ENCODE data around the gene FOSB. TPM values are rescaled to one million over a fixed set of nuclear protein-coding genes. Genes with fewer than 3 reads are reported as not detected.

The FOSB gene
- total and polyA plus RNA-seq, 9 of the 15 experiments (the other 6 are each of a cell fraction or from before 2014, with no cell fraction given) = 0.11 to 2.7 (median 0.73) TPM

DNA sequence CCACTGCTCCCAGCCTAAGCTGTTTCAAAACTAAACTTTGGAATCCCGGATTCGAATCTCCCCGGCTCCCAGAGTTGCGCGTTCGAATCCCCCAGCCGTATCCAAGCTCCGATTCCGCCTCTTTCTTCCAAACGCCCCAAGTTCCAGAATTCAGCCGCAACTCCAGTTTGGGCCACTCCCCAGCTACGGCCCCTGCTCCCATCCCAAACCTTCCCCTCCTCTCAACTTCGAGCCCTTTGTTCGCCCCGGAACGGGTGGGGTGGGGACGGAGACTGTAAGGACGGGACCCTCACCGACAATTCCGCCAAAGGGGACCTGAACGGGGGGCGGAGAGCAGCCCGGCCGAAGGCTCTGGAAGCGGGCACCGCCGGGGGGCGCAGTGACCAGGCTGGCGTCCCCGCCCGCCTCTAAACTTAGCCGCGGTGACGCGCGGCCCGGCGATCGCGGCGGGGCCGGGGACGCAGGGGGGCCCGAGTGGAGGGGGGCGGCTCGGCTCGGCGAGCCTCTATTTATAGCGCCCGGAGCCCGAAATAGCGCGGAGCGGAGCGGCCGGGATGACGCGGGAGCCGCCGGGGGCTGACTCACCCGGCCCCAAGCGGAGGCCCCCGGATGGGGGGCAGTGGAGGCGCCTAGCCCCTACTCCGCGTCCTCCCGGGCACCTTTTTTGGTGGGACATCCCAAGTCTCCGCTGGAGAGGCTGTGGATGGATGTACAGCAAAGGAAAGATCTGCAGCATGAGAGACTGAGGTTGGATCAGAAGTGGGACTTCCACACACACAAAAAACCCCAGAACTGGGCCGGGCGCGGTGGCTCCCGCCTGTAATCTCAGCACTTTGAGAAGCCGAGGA is 39.2 kb upstream of the FOSB start (continued):
- TF ChIP-seq CBFA2T2 (conservative IDR thresholded peaks at IDR 0.05) = no peak
- TF ChIP-seq ZNF583 (CRISPR knock-in tag; IDR thresholded peaks at IDR 0.05) = no peak
- no peak for TF ChIP-seq ZC3H11A (IDR thresholded peaks at IDR 0.05; ENCODE audit: low read depth, low read length)
- peak; percentile 64; the same call in 1 of the 2 replicates for TF ChIP-seq CREM (IDR thresholded peaks at IDR 0.05; ENCODE audit: low read depth)
- TF ChIP-seq, protein P1, sequence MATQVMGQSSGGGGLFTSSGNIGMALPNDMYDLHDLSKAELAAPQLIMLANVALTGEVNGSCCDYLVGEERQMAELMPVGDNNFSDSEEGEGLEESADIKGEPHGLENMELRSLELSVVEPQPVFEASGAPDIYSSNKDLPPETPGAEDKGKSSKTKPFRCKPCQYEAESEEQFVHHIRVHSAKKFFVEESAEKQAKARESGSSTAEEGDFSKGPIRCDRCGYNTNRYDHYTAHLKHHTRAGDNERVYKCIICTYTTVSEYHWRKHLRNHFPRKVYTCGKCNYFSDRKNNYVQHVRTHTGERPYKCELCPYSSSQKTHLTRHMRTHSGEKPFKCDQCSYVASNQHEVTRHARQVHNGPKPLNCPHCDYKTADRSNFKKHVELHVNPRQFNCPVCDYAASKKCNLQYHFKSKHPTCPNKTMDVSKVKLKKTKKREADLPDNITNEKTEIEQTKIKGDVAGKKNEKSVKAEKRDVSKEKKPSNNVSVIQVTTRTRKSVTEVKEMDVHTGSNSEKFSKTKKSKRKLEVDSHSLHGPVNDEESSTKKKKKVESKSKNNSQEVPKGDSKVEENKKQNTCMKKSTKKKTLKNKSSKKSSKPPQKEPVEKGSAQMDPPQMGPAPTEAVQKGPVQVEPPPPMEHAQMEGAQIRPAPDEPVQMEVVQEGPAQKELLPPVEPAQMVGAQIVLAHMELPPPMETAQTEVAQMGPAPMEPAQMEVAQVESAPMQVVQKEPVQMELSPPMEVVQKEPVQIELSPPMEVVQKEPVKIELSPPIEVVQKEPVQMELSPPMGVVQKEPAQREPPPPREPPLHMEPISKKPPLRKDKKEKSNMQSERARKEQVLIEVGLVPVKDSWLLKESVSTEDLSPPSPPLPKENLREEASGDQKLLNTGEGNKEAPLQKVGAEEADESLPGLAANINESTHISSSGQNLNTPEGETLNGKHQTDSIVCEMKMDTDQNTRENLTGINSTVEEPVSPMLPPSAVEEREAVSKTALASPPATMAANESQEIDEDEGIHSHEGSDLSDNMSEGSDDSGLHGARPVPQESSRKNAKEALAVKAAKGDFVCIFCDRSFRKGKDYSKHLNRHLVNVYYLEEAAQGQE (IDR thresholded peaks at IDR 0.05; ENCODE audit: borderline replicate concordance) = peak; percentile 28; the same call in 1 of the 2 replicates
- TF ChIP-seq, protein P1 (CRISPR knock-in tag; IDR thresholded peaks at IDR 0.05; ENCODE audit: low read depth) = no peak
- no peak for TF ChIP-seq ZNF23 (CRISPR knock-in tag; IDR thresholded peaks at IDR 0.05)
- TF ChIP-seq ZNF778 (CRISPR knock-in tag; IDR thresholded peaks at IDR 0.05) = no peak
- no peak for TF ChIP-seq MCM7 (IDR thresholded peaks at IDR 0.05)
- no peak for TF ChIP-seq SMC3 (conservative IDR thresholded peaks at IDR 0.05; ENCODE audit: insufficient read depth, low read depth, low read length)
- TF ChIP-seq ZNF146 (CRISPR knock-in tag; IDR thresholded peaks at IDR 0.05; ENCODE audit: unreplicated experiment) = peak; percentile 4
- TF ChIP-seq, protein P2, sequence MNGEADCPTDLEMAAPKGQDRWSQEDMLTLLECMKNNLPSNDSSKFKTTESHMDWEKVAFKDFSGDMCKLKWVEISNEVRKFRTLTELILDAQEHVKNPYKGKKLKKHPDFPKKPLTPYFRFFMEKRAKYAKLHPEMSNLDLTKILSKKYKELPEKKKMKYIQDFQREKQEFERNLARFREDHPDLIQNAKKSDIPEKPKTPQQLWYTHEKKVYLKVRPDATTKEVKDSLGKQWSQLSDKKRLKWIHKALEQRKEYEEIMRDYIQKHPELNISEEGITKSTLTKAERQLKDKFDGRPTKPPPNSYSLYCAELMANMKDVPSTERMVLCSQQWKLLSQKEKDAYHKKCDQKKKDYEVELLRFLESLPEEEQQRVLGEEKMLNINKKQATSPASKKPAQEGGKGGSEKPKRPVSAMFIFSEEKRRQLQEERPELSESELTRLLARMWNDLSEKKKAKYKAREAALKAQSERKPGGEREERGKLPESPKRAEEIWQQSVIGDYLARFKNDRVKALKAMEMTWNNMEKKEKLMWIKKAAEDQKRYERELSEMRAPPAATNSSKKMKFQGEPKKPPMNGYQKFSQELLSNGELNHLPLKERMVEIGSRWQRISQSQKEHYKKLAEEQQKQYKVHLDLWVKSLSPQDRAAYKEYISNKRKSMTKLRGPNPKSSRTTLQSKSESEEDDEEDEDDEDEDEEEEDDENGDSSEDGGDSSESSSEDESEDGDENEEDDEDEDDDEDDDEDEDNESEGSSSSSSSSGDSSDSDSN (IDR thresholded peaks at IDR 0.05; ENCODE audit: borderline replicate concordance in 1 of 2, low read depth in 2 of 2, low read length in 2 of 2) = peak in 1 of 2 experiments; percentile 64; a peak in 1 of 4 replicates
- peak in 1 of 2 experiments; percentile 70; a peak in 3 of 4 replicates for TF ChIP-seq HDAC1 (IDR thresholded peaks at IDR 0.05)
- peak in 1 of 2 experiments; percentile 32; a peak in 3 of 4 replicates for TF ChIP-seq RAD21 (CRISPR knock-in tag; conservative IDR thresholded peaks at IDR 0.05 in 1 of 2, IDR thresholded peaks at IDR 0.05 in 1 of 2)
- TF ChIP-seq, protein P3, sequence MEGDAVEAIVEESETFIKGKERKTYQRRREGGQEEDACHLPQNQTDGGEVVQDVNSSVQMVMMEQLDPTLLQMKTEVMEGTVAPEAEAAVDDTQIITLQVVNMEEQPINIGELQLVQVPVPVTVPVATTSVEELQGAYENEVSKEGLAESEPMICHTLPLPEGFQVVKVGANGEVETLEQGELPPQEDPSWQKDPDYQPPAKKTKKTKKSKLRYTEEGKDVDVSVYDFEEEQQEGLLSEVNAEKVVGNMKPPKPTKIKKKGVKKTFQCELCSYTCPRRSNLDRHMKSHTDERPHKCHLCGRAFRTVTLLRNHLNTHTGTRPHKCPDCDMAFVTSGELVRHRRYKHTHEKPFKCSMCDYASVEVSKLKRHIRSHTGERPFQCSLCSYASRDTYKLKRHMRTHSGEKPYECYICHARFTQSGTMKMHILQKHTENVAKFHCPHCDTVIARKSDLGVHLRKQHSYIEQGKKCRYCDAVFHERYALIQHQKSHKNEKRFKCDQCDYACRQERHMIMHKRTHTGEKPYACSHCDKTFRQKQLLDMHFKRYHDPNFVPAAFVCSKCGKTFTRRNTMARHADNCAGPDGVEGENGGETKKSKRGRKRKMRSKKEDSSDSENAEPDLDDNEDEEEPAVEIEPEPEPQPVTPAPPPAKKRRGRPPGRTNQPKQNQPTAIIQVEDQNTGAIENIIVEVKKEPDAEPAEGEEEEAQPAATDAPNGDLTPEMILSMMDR (IDR thresholded peaks at IDR 0.05 in 2 of 3, conservative IDR thresholded peaks at IDR 0.05 in 1 of 3; ENCODE audit: insufficient read depth in 2 of 3, low read depth in 1 of 3, low read length in 3 of 3) = peak; percentile 58 to 72 (median 69); a peak in 5 of 6 replicates
